C4-2B (cell line): ENCODE results near the gene PPM1E.

Experiments used
- CTCF ChIP-seq: fragments of 450-650 bp; conservative IDR thresholded peaks from 2 replicates; pipeline ENCODE4 v1.5.1; 2017; ENCODE audit warnings: mild to moderate bottlenecking
- ZFX ChIP-seq: fragments of 450-650 bp; IDR thresholded peaks from 2 replicates; pipeline ENCODE4 v1.6.1; 2017

GRCh38 chr17:58759522-58759921, 3.9 kb downstream of the PPM1E start:
- TF ChIP-seq CTCF (no peak), ZFX (no peak)
